Putamen (tissue), 1 donor: Measurements from ENCODE around the gene GLOD4.
"Not testable (repeated sequence)": the region's sequence is repeated elsewhere in the genome, so short reads cannot be mapped to it uniquely, and the experiment has no call there.

Source experiments
- DNase-seq: peaks from one replicate; pipeline ENCODE4 v3.0.0-alpha.2; 2016; ENCODE audit warnings: low spot score

GLOD4 gene

GRCh38 chr17:802901-803881 is 21.1 kb upstream of the GLOD4 start:
- no peak for DNase-seq

GRCh38 chr17:802481-802880 is 20.4 kb upstream of the GLOD4 start:
- no peak for DNase-seq

DNA sequence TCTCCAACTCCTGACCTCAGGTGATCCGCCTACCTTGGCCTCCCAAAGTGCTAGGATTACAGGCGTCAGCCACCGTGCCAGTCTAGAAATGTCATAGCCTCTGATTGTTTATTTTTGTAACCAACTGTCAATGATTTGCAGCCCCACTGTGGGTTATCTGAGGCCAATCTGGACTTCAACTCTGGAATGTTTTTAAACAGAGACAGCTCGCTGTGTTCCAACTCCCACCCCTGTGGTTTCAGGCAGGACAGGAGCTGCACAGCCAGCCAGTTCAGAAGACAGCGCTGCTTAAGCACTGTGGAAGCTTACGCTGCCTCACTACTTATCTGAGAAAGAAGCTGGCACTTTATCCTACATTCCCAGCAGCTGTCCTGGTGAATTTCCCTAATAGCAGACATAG is 19.6 kb upstream of the GLOD4 start:
- DNase-seq, result no peak

- DNase-seq, result no peak
These were observed 18.6 kb upstream of the GLOD4 start for GRCh38 chr17:800446-801242.

DNA sequence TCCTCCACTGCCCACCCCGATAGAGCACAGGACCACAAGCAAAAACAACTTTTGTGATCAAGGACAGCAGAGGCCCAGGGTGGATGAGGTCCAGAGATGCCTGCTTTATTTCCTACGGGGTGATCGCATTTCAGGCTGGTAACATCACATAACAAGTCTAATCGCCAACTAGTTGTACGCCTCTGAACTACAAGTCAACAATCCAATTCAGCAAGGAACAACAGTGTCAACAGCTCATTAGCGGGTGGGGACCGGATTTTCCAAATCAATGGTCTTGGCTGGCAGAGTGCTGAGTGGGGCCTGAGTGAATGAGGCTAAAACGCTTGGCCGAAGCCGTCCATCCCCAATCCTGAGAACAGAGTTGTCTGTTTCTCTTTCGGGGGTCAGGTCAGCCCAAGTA is 17.2 kb upstream of the GLOD4 start:
- DNase-seq, result no peak

GRCh38 chr17:798246-798645 is 16.2 kb upstream of the GLOD4 start:
- no peak for DNase-seq

DNA sequence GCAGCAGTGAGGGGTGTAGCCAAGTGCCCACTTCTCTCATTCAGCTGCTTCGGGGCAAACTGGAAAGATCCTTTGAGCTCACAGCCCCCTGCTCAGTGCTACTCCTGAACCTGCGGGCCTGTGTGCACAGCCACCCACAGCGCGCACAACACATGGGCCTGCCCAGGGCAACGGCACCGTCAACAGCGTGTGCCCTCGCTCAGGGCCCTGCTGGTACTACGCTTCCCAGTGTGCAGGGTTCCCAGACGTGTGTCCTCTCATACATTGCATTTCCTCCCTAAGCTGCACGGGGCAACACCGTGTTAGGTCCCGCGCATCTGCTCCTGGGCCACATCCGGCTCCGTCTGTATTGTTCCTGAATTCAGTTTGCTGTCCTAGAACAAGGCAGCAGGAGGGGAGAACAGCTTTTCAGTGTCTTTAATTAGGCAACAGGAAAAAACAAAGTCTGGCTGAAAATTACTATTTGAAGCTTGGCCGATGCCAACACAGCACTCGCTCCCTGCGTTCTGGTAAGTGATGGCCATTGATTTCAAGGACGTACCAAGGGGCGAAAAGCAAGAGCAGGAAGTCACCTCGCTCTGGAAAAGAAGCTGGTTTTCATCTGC is 15.3 kb upstream of the GLOD4 start:
- no peak for DNase-seq

- no peak for DNase-seq
These were observed 14.5 kb upstream of the GLOD4 start for GRCh38 chr17:796609-797008.

DNA sequence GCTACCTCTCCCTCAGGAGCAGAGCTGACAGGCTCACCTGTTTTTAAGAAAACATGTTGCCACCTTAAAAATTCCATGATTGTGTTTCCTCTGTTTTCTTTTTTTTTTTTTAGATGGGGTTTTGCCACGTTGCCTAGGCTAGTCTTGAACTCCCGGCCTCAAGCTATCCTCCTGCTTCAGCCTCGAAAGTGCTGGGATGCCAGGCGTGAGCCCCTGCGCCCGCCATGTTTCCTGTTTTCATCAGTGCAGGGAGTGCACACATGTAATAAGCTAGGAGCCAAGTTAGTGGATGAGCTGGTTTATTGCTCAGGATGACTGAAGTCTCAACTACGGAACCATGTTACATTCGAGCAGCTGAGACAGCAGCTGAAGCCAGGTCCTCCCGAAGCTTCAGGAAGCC is 13.6 kb upstream of the GLOD4 start:
- DNase-seq, result no peak

DNA sequence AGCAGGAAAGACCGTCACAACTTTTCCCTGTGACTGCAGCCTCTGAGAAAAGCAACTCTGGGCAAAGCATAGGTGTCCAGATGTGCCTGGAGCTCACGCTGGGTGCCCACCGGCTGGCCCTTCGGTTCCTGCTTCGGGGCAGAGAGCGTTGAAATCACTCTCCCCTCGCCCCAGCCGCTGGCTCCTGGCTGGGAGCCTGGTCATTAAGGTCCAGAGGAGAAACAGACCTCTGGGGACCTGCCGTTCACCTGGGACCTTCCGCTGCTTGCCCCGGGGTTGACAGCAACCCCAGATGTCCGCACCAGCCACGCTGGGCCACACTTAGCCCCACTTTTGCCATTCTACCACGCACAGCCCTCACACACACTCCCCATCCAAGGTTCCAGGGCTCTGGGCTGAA is 13.2 kb upstream of the GLOD4 start:
- no peak for DNase-seq

DNA sequence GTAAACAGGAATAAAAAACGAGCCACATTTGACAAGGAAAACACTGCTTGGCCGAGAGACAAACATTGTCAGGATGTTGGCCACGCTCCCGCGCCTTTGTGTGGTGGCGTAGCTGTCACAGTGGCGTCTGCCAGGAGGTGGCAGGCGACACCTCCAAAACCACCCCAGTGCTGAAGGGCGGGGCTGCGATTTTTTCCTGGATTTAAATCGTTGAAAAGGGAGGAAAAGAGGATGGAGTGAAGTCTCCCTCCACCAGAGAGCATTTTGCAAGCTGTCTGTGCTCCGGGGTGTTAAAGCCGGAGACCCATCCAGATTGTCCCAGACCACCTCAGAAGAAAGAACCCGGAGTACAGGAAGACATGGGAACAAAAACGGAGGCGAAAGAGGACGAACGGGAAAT is 12.8 kb upstream of the GLOD4 start:
- peak; percentile 85 for DNase-seq

- DNase-seq, result no peak
These were observed 10.2 kb upstream of the GLOD4 start for GRCh38 chr17:792277-792676.

- no peak for DNase-seq
These were observed 9.7 kb upstream of the GLOD4 start for GRCh38 chr17:791829-792228.

DNA sequence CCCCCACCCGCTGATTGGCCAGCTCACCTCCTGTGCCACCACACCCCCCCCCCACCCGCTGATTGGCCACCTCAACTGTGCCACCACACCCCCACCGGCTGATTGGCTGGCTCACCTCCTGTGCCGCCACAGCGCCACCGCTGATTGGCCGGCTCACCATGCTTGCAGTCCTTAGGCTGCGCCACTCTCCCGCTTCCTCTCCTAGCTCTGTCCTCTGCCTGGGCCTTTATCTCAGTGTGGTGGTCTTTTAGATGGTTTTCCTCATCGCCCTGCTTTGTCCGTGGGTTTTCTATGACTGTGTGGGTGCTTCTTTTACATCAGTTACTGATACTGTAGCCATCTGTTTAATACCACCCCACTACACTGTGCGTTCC is 8.8 kb upstream of the GLOD4 start:
- DNase-seq, result not testable (repeated sequence)

GRCh38 chr17:789931-790873 is 8.1 kb upstream of the GLOD4 start:
- DNase-seq, result not testable (repeated sequence)

- DNase-seq, result no peak
These were observed 7.2 kb upstream of the GLOD4 start for GRCh38 chr17:789160-789840.

DNA sequence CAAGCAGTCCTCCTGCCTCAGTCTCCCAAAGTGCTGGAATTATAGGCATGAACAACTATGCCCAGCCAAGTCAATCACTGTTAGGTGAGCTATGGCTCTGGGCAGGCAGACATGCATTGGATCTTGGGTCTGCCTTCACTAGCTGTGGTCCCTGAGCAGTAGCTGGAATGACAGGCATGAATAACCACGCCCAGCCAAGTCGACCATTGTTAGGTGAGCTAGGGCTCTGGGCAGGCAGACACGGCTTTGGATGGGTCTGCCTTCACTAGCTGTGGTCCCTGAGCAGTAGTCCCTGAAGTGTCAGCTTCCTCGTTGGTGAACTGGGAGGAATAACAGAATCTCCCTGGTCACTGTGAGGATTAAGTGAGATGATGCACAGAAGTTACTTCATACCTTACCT is 6.5 kb upstream of the GLOD4 start:
- DNase-seq, result no peak

GRCh38 chr17:787641-788221 is 5.7 kb upstream of the GLOD4 start:
- no peak for DNase-seq

GRCh38 chr17:785901-786300 is 3.8 kb upstream of the GLOD4 start:
- not testable (repeated sequence) for DNase-seq

- DNase-seq, result no peak
These were observed 2.1 kb upstream of the GLOD4 start for GRCh38 chr17:784143-784542.

DNA sequence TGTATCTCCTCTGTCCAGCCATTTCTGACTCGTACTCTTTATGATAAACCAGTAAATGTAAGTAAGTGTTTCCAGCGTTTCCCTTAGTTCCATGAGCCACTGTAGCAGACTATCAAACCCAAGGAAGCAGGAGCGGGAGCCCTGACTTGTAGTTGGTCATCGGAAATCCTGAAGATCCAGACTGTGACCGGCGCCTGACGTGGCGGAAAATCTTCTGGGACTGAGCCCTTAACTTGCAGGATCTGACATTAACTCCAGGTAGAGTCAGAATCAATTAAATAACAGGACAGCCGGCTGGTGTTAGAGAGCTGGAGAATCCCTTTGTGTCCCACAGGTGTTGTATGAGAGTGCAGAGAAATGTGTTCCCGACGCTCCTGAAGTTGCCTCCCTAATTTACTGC is 4.0 kb downstream of the GLOD4 start:
- no peak for DNase-seq
